B cell (primary cell): ENCODE results near the gene SAMD5.

Experiments used
- CTCF ChIP-seq: fragments of 200-600 bp; IDR thresholded peaks from one replicate; pipeline ENCODE4 v1.8.0; 2022; ENCODE audit warnings: antibody characterized with exemption, mild to moderate bottlenecking
- EZH2 ChIP-seq: IDR thresholded peaks from 2 replicates; pipeline ENCODE4 v1.6.1; 2012; ENCODE audit warnings: borderline replicate concordance, low read depth, mild to moderate bottlenecking, moderate library complexity, low read length; ENCODE audit not compliant: insufficient read depth, poor library complexity, severe bottlenecking

- TF ChIP-seq CTCF: no peak
- no peak for TF ChIP-seq EZH2
Measured at GRCh38 chr6:147540075-147540474, 31.6 kb downstream of the SAMD5 start.
